ENCODE data around the gene RTN4RL1.

GRCh38 chr17:1957037-1957436 lies 68.1 kb downstream of the RTN4RL1 start:
- TF ChIP-seq, protein P1, sequence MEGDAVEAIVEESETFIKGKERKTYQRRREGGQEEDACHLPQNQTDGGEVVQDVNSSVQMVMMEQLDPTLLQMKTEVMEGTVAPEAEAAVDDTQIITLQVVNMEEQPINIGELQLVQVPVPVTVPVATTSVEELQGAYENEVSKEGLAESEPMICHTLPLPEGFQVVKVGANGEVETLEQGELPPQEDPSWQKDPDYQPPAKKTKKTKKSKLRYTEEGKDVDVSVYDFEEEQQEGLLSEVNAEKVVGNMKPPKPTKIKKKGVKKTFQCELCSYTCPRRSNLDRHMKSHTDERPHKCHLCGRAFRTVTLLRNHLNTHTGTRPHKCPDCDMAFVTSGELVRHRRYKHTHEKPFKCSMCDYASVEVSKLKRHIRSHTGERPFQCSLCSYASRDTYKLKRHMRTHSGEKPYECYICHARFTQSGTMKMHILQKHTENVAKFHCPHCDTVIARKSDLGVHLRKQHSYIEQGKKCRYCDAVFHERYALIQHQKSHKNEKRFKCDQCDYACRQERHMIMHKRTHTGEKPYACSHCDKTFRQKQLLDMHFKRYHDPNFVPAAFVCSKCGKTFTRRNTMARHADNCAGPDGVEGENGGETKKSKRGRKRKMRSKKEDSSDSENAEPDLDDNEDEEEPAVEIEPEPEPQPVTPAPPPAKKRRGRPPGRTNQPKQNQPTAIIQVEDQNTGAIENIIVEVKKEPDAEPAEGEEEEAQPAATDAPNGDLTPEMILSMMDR (IDR thresholded peaks at IDR 0.05): no peak
- no peak for TF ChIP-seq POLR2A (IDR thresholded peaks at IDR 0.05)

All from vagina (tissue), 2 donors.